Panc1 (cell line): Measurements from ENCODE around the gene STRADB. TPM values are rescaled to one million over a fixed set of nuclear protein-coding genes. Genes with fewer than 3 reads are reported as not detected.
A peak's percentile ranks its signal among the peaks of the same experiment; 100 is the strongest.

Experiments
- ATAC-seq: fragments of 200-7000 bp; cut with Tn5 transposase; 2 replicates; pipeline ENCODE4 v1.9.1; 2020; ENCODE audit warnings: mild to moderate bottlenecking, moderate library complexity
- BruUV-seq: library from RNA; stranded (reverse); fragments of 400-500 nt; replicated peaks from 2 replicates; lab custom pipeline; 2021; lab: Mats Ljungman, UMichigan
- CTCF ChIA-PET: fragments of 300-600 bp; sonication (Branson Sonifier 250); formaldehyde crosslinking; loops from one replicate; lab custom pipeline; 2022; ENCODE audit warnings: antibody characterized with exemption; lab: Charles Lee
- POLR2A ChIA-PET: fragments of 300-600 bp; sonication (Branson Sonifier 250); formaldehyde crosslinking; loops from one replicate; lab custom pipeline; 2022; ENCODE audit warnings: antibody characterized with exemption; lab: Charles Lee
- DNase-seq: peaks from one replicate; pipeline ENCODE4 v3.0.0-alpha.2; 2010; ENCODE audit warnings: low read depth, low spot score
- H3K27ac ChIP-seq: 2 replicates; pipeline ENCODE4 v1.5.1; 2011; ENCODE audit warnings: mild to moderate bottlenecking, low read length, inconsistent platforms
- H3K27me3 ChIP-seq: fragments of 200-500 bp; sonication (Bioruptor generic); 2 replicates; pipeline ENCODE4 v1.6.0; 2014; ENCODE audit warnings: low read length, inconsistent platforms; ENCODE audit not compliant: control insufficient read depth, insufficient read depth
- H3K36me3 ChIP-seq: fragments of 200-500 bp; sonication (Bioruptor generic); 2 replicates; pipeline ENCODE4 v1.5.1; 2014; ENCODE audit warnings: inconsistent platforms, mild to moderate bottlenecking, low read length, moderate library complexity; ENCODE audit not compliant: control insufficient read depth, insufficient read depth
- H3K4me1 ChIP-seq: 2 replicates; pipeline ENCODE4 v1.5.1; 2011; ENCODE audit warnings: inconsistent platforms, mild to moderate bottlenecking, low read length, moderate library complexity; ENCODE audit not compliant: control insufficient read depth, insufficient read depth
- H3K4me3 ChIP-seq, 2 experiments: 2 replicates each; pipeline ENCODE4 v1.5.1; 2011 to 2012; ENCODE audit warnings: low read depth in 2 of 2, low read length in 2 of 2, mild to moderate bottlenecking in 2 of 2, inconsistent platforms in 1 of 2, moderate library complexity in 1 of 2
- H3K9me3 ChIP-seq: fragments of 200-500 bp; sonication (Bioruptor generic); 2 replicates; pipeline ENCODE4 v1.5.1; 2014; ENCODE audit warnings: low read depth, mild to moderate bottlenecking, inconsistent platforms, low read length, moderate library complexity; ENCODE audit not compliant: control insufficient read depth, insufficient read depth
- CTCF ChIP-seq: fragments of 450-650 bp; IDR thresholded peaks from 2 replicates; pipeline ENCODE4 v1.5.1; 2017; ENCODE audit warnings: mild to moderate bottlenecking
- POLR2AphosphoS5 ChIP-seq: IDR thresholded peaks from 2 replicates; pipeline ENCODE4 v1.6.1; 2012; ENCODE audit warnings: mild to moderate bottlenecking, low read depth, low read length, moderate library complexity
- REST ChIP-seq, 2 experiments: IDR thresholded peaks; 2 replicates each; pipeline ENCODE4 v1.6.1; 2011 to 2012; ENCODE audit warnings: low read depth in 2 of 2, control low read depth in 1 of 2, low read length in 1 of 2, mild to moderate bottlenecking in 1 of 2, moderate library complexity in 1 of 2; ENCODE audit not compliant: insufficient read depth in 1 of 2
- SIN3A ChIP-seq: IDR thresholded peaks from 2 replicates; pipeline ENCODE4 v1.6.1; 2012; ENCODE audit warnings: low read depth, mild to moderate bottlenecking, low read length, moderate library complexity, borderline replicate concordance; ENCODE audit not compliant: insufficient read depth
- TCF7L2 ChIP-seq: IDR thresholded peaks from 2 replicates; pipeline ENCODE4 v1.6.1; 2011; ENCODE audit warnings: mild to moderate bottlenecking, low read depth, low read length, inconsistent platforms
- in situ Hi-C: cut with HindIII; loops from 2 replicates; pipeline ENCODE4 v1.10.0; 2016; ENCODE audit warnings: low sequenced_read_pairs, low pct_unique_long_range_greater_than_20kb
- intact Hi-C: fragments of 100-400 bp; cut with micrococcal nuclease; formaldehyde crosslinking; loops from one replicate; pipeline ENCODE4 v1.10.0; 2022; ENCODE audit not compliant: unreplicated experiment
- total RNA-seq: library from RNA; stranded (reverse); gene quantifications from one replicate; pipeline ENCODE4 v1.2.1, GENCODE V29; 2021; ENCODE audit not compliant: unreplicated experiment

Gene STRADB
- total RNA-seq, 1 experiment from 2014 or later, result 33.4 TPM

GRCh38 chr2:201450954-201451291, 617 bp upstream of the STRADB start:
- Histone ChIP-seq H3K4me3 (peak overlapping the region; percentile 79 to 80), H3K27ac (peak overlapping the region; percentile 77), H3K36me3 (no peaks in the 10 kb centered on the region; the same call in 1 of the 2 replicates), H3K9me3 (no peaks in the 10 kb centered on the region), H3K4me1 (peaks cover 12% of the 10 kb centered on the region), H3K27me3 (no peaks in the 10 kb centered on the region)
- BruUV-seq, result no TSS peak
- ChIA-PET CTCF (interaction anchor here (0.6 to 1.1 kb wide), 5 partner anchors 47 to 324 kb away, joined by 5 to 10 read pairs (median 5); no protein-coding TSS in a partner anchor), POLR2A (interaction anchor here (0.6 to 0.8 kb wide), 3 partner anchors 12 to 1167 kb away, joined by 3 to 6 read pairs (median 5); no protein-coding TSS in a partner anchor)
- DNase-seq (no peak), ATAC-seq (peak; percentile 11)
- in situ Hi-C loops, result no loop called here
- TF ChIP-seq SIN3A, result no peak
- TF ChIP-seq CTCF, result no peak
- no peak for TF ChIP-seq REST (IDR thresholded peaks at IDR 0.05; ENCODE audit: insufficient read depth in 1 of 2, low read depth in 2 of 2, low read length in 1 of 2)
- TF ChIP-seq POLR2AphosphoS5, result no peak
- TF ChIP-seq TCF7L2, result no peak
- intact Hi-C loops, result no loop called here

GRCh38 chr2:201452058-201452921, 750 bp downstream of the STRADB start:
- H3K36me3 ChIP-seq, result no peaks in the 10 kb centered on the region; the same call in 1 of the 2 replicates
- H3K27me3 ChIP-seq, result no peaks in the 10 kb centered on the region
- peak overlapping the region; percentile 79 to 80 for H3K4me3 ChIP-seq
- ChIA-PET POLR2A (no interaction called here), CTCF (interaction anchor here (0.7 kb wide), 1 partner anchor 204 kb away, joined by 5 read pairs; no protein-coding TSS in a partner anchor)
- H3K27ac ChIP-seq, result peak overlapping the region; percentile 76
- in situ Hi-C loops, result no loop called here
- no peak for DNase-seq
- H3K4me1 ChIP-seq, result peaks cover 12% of the 10 kb centered on the region
- H3K9me3 ChIP-seq, result no peaks in the 10 kb centered on the region
- intact Hi-C loops, result no loop called here
- no TSS peak for BruUV-seq
- TF ChIP-seq CTCF, result peak; percentile 18; the same call in 1 of the 2 replicates
- peak; percentile 2; the same call in 1 of the 2 replicates for TF ChIP-seq SIN3A
- TF ChIP-seq REST (IDR thresholded peaks at IDR 0.05; ENCODE audit: insufficient read depth in 1 of 2, low read depth in 2 of 2, low read length in 1 of 2), result no peak
- TF ChIP-seq TCF7L2, result no peak
- peak; percentile 71 for ATAC-seq
